GM12878 (cell line): ENCODE results near the gene SEC14L1. TPM values are rescaled to one million over a fixed set of nuclear protein-coding genes. Genes with fewer than 3 reads are reported as not detected.

ENCODE experiments used
- ATAC-seq: fragments of 200-7000 bp; cut with Tn5 transposase; 3 replicates; pipeline ENCODE4 v1.9.1; 2020; ENCODE audit warnings: mild to moderate bottlenecking, moderate library complexity
- BruUV-seq: library from RNA; stranded (reverse); fragments of 400-500 nt; replicated peaks from 2 replicates; lab custom pipeline; 2021; lab: Mats Ljungman, UMichigan
- CTCF ChIA-PET: fragments of 300-600 bp; sonication (Branson Sonifier 250); formaldehyde crosslinking; extraction: SDS; loops from one replicate; lab custom pipeline; 2021; ENCODE audit warnings: inconsistent platforms; lab: Yijun Ruan, JAX
- POLR2A ChIA-PET: fragments of 350-600 bp; formaldehyde crosslinking; extraction: SDS; loops from one replicate; lab custom pipeline; 2021; ENCODE audit warnings: inconsistent platforms; lab: Charles Lee
- RAD21 ChIA-PET: fragments of 300-600 bp; sonication (Branson Sonifier 250); formaldehyde crosslinking; loops from one replicate; lab custom pipeline; 2023; ENCODE audit warnings: antibody characterized with exemption; ENCODE audit not compliant: unreplicated experiment; lab: Charles Lee
- SMC1A ChIA-PET: fragments of 300-600 bp; sonication (Branson Sonifier 250); formaldehyde crosslinking; loops from one replicate; lab custom pipeline; 2023; ENCODE audit not compliant: unreplicated experiment, uncharacterized antibody; lab: Charles Lee
- DNase-seq: peaks from one replicate; pipeline ENCODE4 v3.0.0-alpha.2; 2011; ENCODE audit warnings: low read depth, low spot score
- FAIRE-seq: peaks from 3 replicates; lab custom pipeline; 2011; peaks lifted over from hg19 to GRCh38; lab: Jason Lieb, UNC
- H2AFZ ChIP-seq: 2 replicates; pipeline ENCODE4 v1.6.0; 2011; ENCODE audit warnings: low read depth, low read length, control low read depth; ENCODE audit not compliant: control insufficient read depth
- H3K27ac ChIP-seq: 2 replicates; pipeline ENCODE4 v1.5.1; 2011; ENCODE audit warnings: control low read depth; ENCODE audit not compliant: control insufficient read depth, insufficient read depth
- H3K27me3 ChIP-seq, 2 experiments: replicated peaks in 1 of 2; 2 replicates each; pipeline versions ENCODE4 v1.6.0 to v1.6.1; 2011; ENCODE audit warnings: low read length in 1 of 2; ENCODE audit not compliant: control insufficient read depth in 2 of 2, insufficient read depth in 2 of 2
- H3K36me3 ChIP-seq, 2 experiments: 2 replicates each; pipeline ENCODE4 v1.5.1; 2011; ENCODE audit warnings: low read length in 1 of 2; ENCODE audit not compliant: control insufficient read depth in 2 of 2, insufficient read depth in 2 of 2
- H3K4me1 ChIP-seq: 2 replicates; pipeline ENCODE4 v1.6.1; 2011; ENCODE audit warnings: mild to moderate bottlenecking, low read length, moderate library complexity, mixed read lengths; ENCODE audit not compliant: control insufficient read depth, insufficient read depth
- H3K4me2 ChIP-seq: 2 replicates; pipeline ENCODE4 v1.6.0; 2011; ENCODE audit warnings: control low read depth; ENCODE audit not compliant: control insufficient read depth, insufficient read depth
- H3K4me3 ChIP-seq: fragments of 200-600 bp; sonication (generic); 2 replicates; pipeline ENCODE4 v1.5.1; 2016
- H3K79me2 ChIP-seq: 2 replicates; pipeline ENCODE4 v1.6.0; 2011; ENCODE audit warnings: low read length; ENCODE audit not compliant: control insufficient read depth, insufficient read depth
- H3K9ac ChIP-seq: 2 replicates; pipeline ENCODE4 v1.8.0; 2011; ENCODE audit warnings: low read length, control low read depth, mixed read lengths; ENCODE audit not compliant: control insufficient read depth, insufficient read depth
- H3K9me3 ChIP-seq: replicated peaks from 3 replicates; pipeline ENCODE4 v1.5.1; 2011; ENCODE audit warnings: mild to moderate bottlenecking, low read length; ENCODE audit not compliant: control insufficient read depth, insufficient read depth
- H4K20me1 ChIP-seq: 2 replicates; pipeline ENCODE4 v1.6.0; 2011; ENCODE audit not compliant: control insufficient read depth, insufficient read depth
- CHD2 ChIP-seq: IDR thresholded peaks from 2 replicates; pipeline ENCODE4 v1.6.1; 2011; ENCODE audit warnings: low read depth, low read length, improper control_type of control experiment, borderline replicate concordance
- EED ChIP-seq: sonication (generic); IDR thresholded peaks from 2 replicates; pipeline ENCODE4 v1.6.1; 2016; ENCODE audit warnings: antibody characterized with exemption, low read depth
- ESRRA ChIP-seq: IDR thresholded peaks from 2 replicates; pipeline ENCODE4 v1.6.1; 2012; ENCODE audit warnings: mild to moderate bottlenecking, low read length, improper control_type of control experiment
- HSF1 ChIP-seq: fragments of 150-350 bp; IDR thresholded peaks from 2 replicates; pipeline ENCODE4 v1.6.1; 2014; ENCODE audit warnings: mild to moderate bottlenecking, low read depth, low read length
- KAT2A ChIP-seq: conservative IDR thresholded peaks from 2 replicates; pipeline ENCODE4 v1.6.1; 2011; ENCODE audit warnings: low read depth, low read length; ENCODE audit not compliant: control insufficient read depth
- NFXL1 ChIP-seq: fragments of 450-650 bp; IDR thresholded peaks from 2 replicates; pipeline ENCODE4 v1.6.1; 2017; ENCODE audit warnings: antibody characterized with exemption, mild to moderate bottlenecking, borderline replicate concordance
- NKRF ChIP-seq: fragments of 450-650 bp; conservative IDR thresholded peaks from 2 replicates; pipeline ENCODE4 v1.6.1; 2017; ENCODE audit warnings: mild to moderate bottlenecking, moderate library complexity
- NR2F1 ChIP-seq: fragments of 450-650 bp; conservative IDR thresholded peaks from 2 replicates; pipeline ENCODE4 v1.6.1; 2017; ENCODE audit warnings: mild to moderate bottlenecking
- SIX5 ChIP-seq: IDR thresholded peaks from 2 replicates; pipeline ENCODE4 v1.6.1; 2011; ENCODE audit warnings: mild to moderate bottlenecking, low read depth, low read length, moderate library complexity; ENCODE audit not compliant: severe bottlenecking
- SKIL ChIP-seq: fragments of 450-650 bp; IDR thresholded peaks from 2 replicates; pipeline ENCODE4 v1.6.1; 2017; ENCODE audit warnings: mild to moderate bottlenecking, low read depth, inconsistent platforms; ENCODE audit not compliant: poor library complexity, severe bottlenecking
- SREBF2 ChIP-seq: IDR thresholded peaks from 2 replicates; pipeline ENCODE4 v1.6.1; 2012; ENCODE audit warnings: mild to moderate bottlenecking, low read length
- SUPT20H ChIP-seq: IDR thresholded peaks from 2 replicates; pipeline ENCODE4 v1.6.1; 2011; ENCODE audit warnings: low read depth, mild to moderate bottlenecking, low read length, moderate library complexity, borderline replicate concordance; ENCODE audit not compliant: control insufficient read depth
- WRNIP1 ChIP-seq: IDR thresholded peaks from 2 replicates; pipeline ENCODE4 v1.6.1; 2011; ENCODE audit warnings: low read depth, low read length, improper control_type of control experiment, borderline replicate concordance
- ZBTB33 ChIP-seq: fragments of 450-650 bp; IDR thresholded peaks from 2 replicates; pipeline ENCODE4 v1.6.1; 2017; ENCODE audit warnings: mild to moderate bottlenecking
- ZNF274 ChIP-seq: IDR thresholded peaks from one replicate; pipeline ENCODE4 v1.8.0; 2011; ENCODE audit not compliant: insufficient read length, insufficient read depth
- WGBS: methylation state at CpG from one replicate; pipeline ENCODE4 v1.1.6; 2016; ENCODE audit warnings: low lambda C conversion rate; ENCODE audit not compliant: insufficient replicate concordance, insufficient coverage; ENCODE audit errors: missing lambda C conversion rate; 5-methylcytosine and 5-hydroxymethylcytosine counted together
- in situ Hi-C: fragments of 300-500 bp; cut with MboI; formaldehyde crosslinking; loops from 9 replicates; pipeline ENCODE4 v1.14.3; 2018; ENCODE audit warnings: mixed read lengths
- intact Hi-C: fragments of 100-400 bp; cut with micrococcal nuclease; formaldehyde crosslinking; loops from one replicate; pipeline ENCODE4 v1.14.2; 2022; ENCODE audit not compliant: unreplicated experiment
- polyA plus RNA-seq, 11 experiments: library from polyadenylated mRNA; depleted of rRNA in 4 of 11; unstranded in 6 of 11; stranded (reverse) in 5 of 11; fragments of >200 nt; fragmentation: Nextera tagmentation in 4 of 11; fragmentation: Illumina TruSeq in 1 of 11; extraction: Ambion mirVana in 4 of 11; extraction: Trizol in 1 of 11; gene quantifications; 1 replicate in 1 of 11; 2 replicates in 10 of 11; pipeline versions ENCODE4 v1.2.1 to v1.2.3, GENCODE V29; 2011 to 2016; ENCODE audit warnings: inconsistent platforms in 2 of 11, missing spikeins in 2 of 11, low read depth in 1 of 11
- total RNA-seq, 4 experiments: library from RNA; depleted of rRNA in 3 of 4; stranded (reverse); fragments of >200 nt in 3 of 4; fragmentation: Illumina TruSeq in 1 of 4; extraction: Trizol in 1 of 4; gene quantifications; 2 replicates each; pipeline versions ENCODE4 v1.2.1 to v1.2.3, GENCODE V29; 2013 to 2021

SEC14L1 gene
- total and polyA plus RNA-seq, 10 of the 15 experiments (the other 5 are each of a cell fraction or from before 2014, with no cell fraction given) = 6.3 to 66.1 (median 33.5) TPM

GRCh38 chr17:77153999-77154586 lies 13.3 kb downstream of the SEC14L1 start:
- Histone ChIP-seq H3K36me3 (peaks cover 6 to 30% of the 10 kb centered on the region in 2 experiments), H3K4me2 (no peak overlapping the region), H2AFZ (no peak overlapping the region), H3K9ac (no peak overlapping the region), H3K4me3 (no peak overlapping the region), H3K4me1 (peaks cover 5% of the 10 kb centered on the region; the same call in 1 of the 2 replicates), H4K20me1 (peaks cover 1% of the 10 kb centered on the region), H3K9me3 (no peaks in the 10 kb centered on the region), H3K27ac (no peak overlapping the region), H3K27me3 (no peaks in the 10 kb centered on the region), H3K79me2 (peaks cover 68% of the 10 kb centered on the region)
- in situ Hi-C loops (no loop called here), intact Hi-C loops (no loop called here)
- no TSS peak for BruUV-seq
- ChIA-PET POLR2A (no interaction called here), RAD21 (interaction anchor here (2.3 kb wide), 1 partner anchor 7 kb away, joined by 5 read pairs; no protein-coding TSS in a partner anchor), CTCF (no interaction called here), SMC1A (no interaction called here)
- 95% methylated on average over 8 of the region's 8 CpGs for WGBS
- no peak for DNase-seq
- FAIRE-seq = no peak
- no peak for ATAC-seq
- TF ChIP-seq ZBTB33 (no peak), NFXL1 (no peak), ESRRA (no peak), SREBF2 (no peak), WRNIP1 (no peak), NKRF (no peak), HSF1 (no peak), SIX5 (no peak), NR2F1 (no peak), ZNF274 (no peak), KAT2A (no peak), SKIL (no peak), SUPT20H (no peak), EED (no peak), CHD2 (no peak)
